HG02678 (cell line): ENCODE results near the gene AFAP1.
A peak's percentile ranks its signal among the peaks of the same experiment; 100 is the strongest.

ENCODE experiments used
- ATAC-seq: cut with Tn5 transposase; IDR thresholded peaks from one replicate; pipeline ENCODE4 v1.9.1; 2021; ENCODE audit warnings: mild to moderate bottlenecking, moderate library complexity; ENCODE audit not compliant: unreplicated experiment

AFAP1 gene

GRCh38 chr4:7762376-7763030 is 177.2 kb downstream of the AFAP1 start:
- ATAC-seq, result no peak

- ATAC-seq, result peak; percentile 87
Observed at GRCh38 chr4:7761720-7762119, 177.9 kb downstream of the AFAP1 start.

GRCh38 chr4:7761312-7761711 is 178.3 kb downstream of the AFAP1 start:
- no peak for ATAC-seq

- ATAC-seq, result no peak
Observed at GRCh38 chr4:7760706-7761105, 179.0 kb downstream of the AFAP1 start.

- ATAC-seq, result no peak
Observed at GRCh38 chr4:7760228-7760627, 179.4 kb downstream of the AFAP1 start.

- ATAC-seq, result no peak
Observed at GRCh38 chr4:7759635-7760034, 180.0 kb downstream of the AFAP1 start.

GRCh38 chr4:7759216-7759615 is 180.4 kb downstream of the AFAP1 start:
- no peak for ATAC-seq

GRCh38 chr4:7758476-7758875 is 181.2 kb downstream of the AFAP1 start:
- ATAC-seq, result no peak

- no peak for ATAC-seq
Observed at GRCh38 chr4:7757501-7758471, 181.9 kb downstream of the AFAP1 start.

- no peak for ATAC-seq
Observed at GRCh38 chr4:7756561-7757355, 182.9 kb downstream of the AFAP1 start.

GRCh38 chr4:7756071-7756470 is 183.6 kb downstream of the AFAP1 start:
- no peak for ATAC-seq

- ATAC-seq, result no peak
Observed at GRCh38 chr4:7755561-7755960, 184.1 kb downstream of the AFAP1 start.

- ATAC-seq, result no peak
Observed at GRCh38 chr4:7754565-7755262, 184.9 kb downstream of the AFAP1 start.

- no peak for ATAC-seq
Observed at GRCh38 chr4:7753931-7754465, 185.7 kb downstream of the AFAP1 start.

GRCh38 chr4:7753271-7753670 is 186.4 kb downstream of the AFAP1 start:
- no peak for ATAC-seq

- no peak for ATAC-seq
Observed at GRCh38 chr4:7752649-7753048, 187.0 kb downstream of the AFAP1 start.

GRCh38 chr4:7750972-7751371 is 188.7 kb downstream of the AFAP1 start:
- ATAC-seq, result no peak

- ATAC-seq, result no peak
Observed at GRCh38 chr4:7750523-7750922, 189.1 kb downstream of the AFAP1 start.

GRCh38 chr4:7747566-7747965 is 192.1 kb downstream of the AFAP1 start:
- no peak for ATAC-seq

- no peak for ATAC-seq
Observed at GRCh38 chr4:7747062-7747385, 192.6 kb downstream of the AFAP1 start.
